Fibroblast of upper back skin (primary cell): ENCODE data around the gene CALD1.
"Not testable (repeated sequence)": the region's sequence is repeated elsewhere in the genome, so short reads cannot be mapped to it uniquely, and the experiment has no call there.

Experiments
- DNase-seq: peaks from one replicate; pipeline ENCODE4 v3.0.0-alpha.2; 2013

Gene CALD1

GRCh38 chr7:134962270-134962780 is 182.9 kb downstream of the CALD1 start:
- no peak for DNase-seq

GRCh38 chr7:134963036-134963435 is 183.6 kb downstream of the CALD1 start:
- DNase-seq = no peak

- DNase-seq = no peak
Observed at GRCh38 chr7:134966691-134967090, 187.3 kb downstream of the CALD1 start.

GRCh38 chr7:134968110-134968509 is 188.7 kb downstream of the CALD1 start:
- no peak for DNase-seq

- not testable (repeated sequence) for DNase-seq
Observed at GRCh38 chr7:134981645-134982044, 202.2 kb downstream of the CALD1 start.

- DNase-seq = no peak
Observed at GRCh38 chr7:134985894-134986362, 206.5 kb downstream of the CALD1 start.

GRCh38 chr7:134986363-134987251 is 207.2 kb downstream of the CALD1 start, which contains the start of gene AGBL3:
Gene AGBL3, plus strand, starts transcription at chr7:134986508. Its CDS starts 1,426 bp downstream, at chr7:134987934.
- DNase-seq = peak; percentile 97

GRCh38 chr7:134988161-134988560 is 208.7 kb downstream of the CALD1 start:
- no peak for DNase-seq

GRCh38 chr7:134991469-134992339 is 212.3 kb downstream of the CALD1 start:
- no peak for DNase-seq

- DNase-seq = no peak
Observed at GRCh38 chr7:134992626-134993179, 213.3 kb downstream of the CALD1 start.

GRCh38 chr7:134993877-134994456 is 214.5 kb downstream of the CALD1 start:
- DNase-seq = no peak

- no peak for DNase-seq
Observed at GRCh38 chr7:134995239-134996096, 216.0 kb downstream of the CALD1 start.

- DNase-seq = no peak
Observed at GRCh38 chr7:134996097-134996550, 216.7 kb downstream of the CALD1 start.

GRCh38 chr7:134997214-134997885 is 217.9 kb downstream of the CALD1 start:
- no peak for DNase-seq

GRCh38 chr7:134999136-134999535 is 219.7 kb downstream of the CALD1 start:
- no peak for DNase-seq

GRCh38 chr7:135001390-135002165 is 222.1 kb downstream of the CALD1 start:
- peak; percentile 24 for DNase-seq

- no peak for DNase-seq
Observed at GRCh38 chr7:135012229-135012628, 232.8 kb downstream of the CALD1 start.
